Stimulated activated CD8-positive, alpha-beta memory T cell treated with anti-CD3 and anti-CD28 coated beads, Interleukin-15, amount 100 ng/mL, for 4 hours (primary cell): Measurements from ENCODE around the gene TTC21A.
"Not testable (repeated sequence)": the region's sequence is repeated elsewhere in the genome, so short reads cannot be mapped to it uniquely, and the experiment has no call there.

Source experiments
- DNase-seq, 2 donors: peaks; one replicate each; pipeline ENCODE4 v3.0.0-alpha.2; 2020; ENCODE audit warnings: low read depth in 2 of 2

The TTC21A gene

DNA sequence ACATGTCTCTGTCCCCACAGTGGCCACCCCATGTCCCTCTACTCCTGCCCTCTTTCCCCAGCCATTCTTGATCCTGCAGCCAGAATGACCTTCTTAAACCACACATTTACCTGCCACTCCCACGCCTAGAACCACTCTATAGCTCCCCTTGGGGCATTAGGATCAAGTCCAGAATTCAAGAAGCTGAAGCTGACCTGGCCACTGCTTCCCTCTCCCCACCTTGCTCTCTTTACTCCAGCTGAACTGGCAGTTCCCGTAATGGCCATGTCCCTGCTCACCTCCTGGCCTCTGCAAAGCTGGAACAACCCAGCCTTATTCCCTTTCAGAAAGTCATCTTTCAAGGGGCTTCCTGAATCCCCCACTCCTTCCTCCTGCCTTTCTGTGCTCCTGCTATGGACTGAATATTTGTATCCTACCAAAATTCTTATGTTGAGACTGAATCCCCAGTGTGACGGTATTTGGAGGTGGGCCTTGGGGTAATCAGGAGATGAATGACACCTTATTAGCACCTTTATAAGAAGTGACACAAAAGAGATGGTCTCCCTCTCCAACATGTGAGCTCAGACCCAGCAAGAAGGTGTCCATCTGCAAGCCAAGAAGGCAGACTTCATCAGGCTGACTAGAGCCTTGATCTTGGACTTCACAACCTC lies 42.1 kb downstream of the TTC21A start:
- DNase-seq: no peak

DNA sequence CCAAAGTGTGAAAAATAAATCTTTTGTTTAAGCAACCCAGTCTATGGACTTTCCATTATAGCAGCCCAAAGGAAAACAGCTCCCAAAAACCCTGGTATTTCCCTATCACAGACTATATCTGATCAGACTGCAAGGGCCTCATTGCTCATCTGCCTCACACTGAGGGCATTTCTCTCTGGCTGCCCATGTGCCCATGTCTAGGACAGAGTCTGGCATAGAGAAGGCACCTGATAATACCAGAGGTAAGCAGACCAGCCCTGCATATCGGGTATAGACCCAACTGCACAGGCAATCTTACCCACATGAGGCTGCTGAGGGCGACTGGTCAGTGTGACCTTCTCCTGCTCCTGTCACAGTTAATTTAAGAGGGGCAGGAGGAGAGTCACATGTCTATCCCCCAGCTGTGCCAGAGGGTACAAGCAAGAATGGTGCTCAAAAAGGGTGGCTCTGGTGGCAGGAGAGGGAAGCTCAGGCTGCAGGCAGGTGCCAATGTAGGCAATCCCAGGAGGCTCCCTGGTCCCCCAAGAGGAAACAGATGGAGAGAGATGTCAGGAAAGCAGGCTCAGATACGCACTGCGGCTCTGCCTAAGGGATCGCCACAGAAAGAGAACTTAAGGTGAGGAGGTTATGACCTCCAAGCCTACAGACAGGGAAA lies 42.8 kb downstream of the TTC21A start:
- no peak for DNase-seq

DNA sequence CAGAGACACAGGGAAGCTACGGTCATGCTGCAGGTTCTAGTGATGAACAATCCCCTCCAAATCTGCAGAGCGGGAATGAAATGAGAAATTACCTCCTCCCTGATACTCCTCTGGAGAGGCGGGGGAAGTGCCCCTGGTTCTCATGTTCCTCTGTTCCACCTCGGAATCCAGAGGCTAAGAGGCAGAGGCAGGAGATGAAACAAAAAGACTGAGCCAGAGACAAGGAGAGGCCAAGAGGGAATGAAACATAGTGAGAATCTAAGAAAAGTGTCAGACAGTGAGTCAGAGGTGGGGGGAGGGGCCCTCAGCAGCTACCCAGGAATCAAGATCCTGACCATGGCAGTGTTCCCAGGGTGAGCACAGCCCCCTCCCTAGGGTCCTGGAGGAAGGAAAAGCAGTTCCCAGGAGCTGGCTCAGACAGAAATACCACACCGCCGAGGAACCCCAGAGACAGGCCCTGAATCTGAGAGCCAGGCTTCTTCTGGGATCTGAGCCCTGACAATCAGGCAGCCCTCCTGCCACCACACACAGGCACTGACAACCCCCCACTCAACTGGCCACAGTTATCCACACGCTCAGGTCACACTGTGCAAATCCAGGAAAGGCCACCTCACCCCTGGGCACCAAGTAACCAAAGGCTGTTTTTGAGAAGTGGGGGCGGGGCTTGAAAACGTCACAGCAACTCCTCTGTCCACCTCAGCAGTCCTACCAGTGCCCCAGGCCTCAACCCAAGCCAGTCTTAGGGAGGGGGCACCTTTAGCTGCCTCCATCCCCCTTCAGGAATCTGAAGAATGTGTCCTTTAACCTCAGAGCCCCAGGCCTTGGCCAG lies 43.5 kb downstream of the TTC21A start:
- DNase-seq: peak in 1 of 2 donors; percentile 41

DNA sequence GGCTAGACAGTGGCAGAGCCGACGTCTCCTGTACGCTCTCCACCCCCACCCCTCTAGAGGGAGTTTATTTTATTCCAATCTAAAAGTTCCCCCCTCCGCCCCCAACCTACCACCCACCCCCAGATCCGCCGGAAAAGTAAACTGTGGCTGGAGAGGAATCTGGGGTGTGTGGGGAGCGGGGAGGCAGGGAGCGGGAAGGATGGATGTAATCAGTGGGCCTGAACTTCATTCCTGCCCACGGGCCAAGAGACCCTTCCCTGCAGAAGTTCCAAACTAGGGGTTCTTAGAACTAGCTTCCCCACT lies 46.4 kb downstream of the TTC21A start:
- DNase-seq: no peak

DNA sequence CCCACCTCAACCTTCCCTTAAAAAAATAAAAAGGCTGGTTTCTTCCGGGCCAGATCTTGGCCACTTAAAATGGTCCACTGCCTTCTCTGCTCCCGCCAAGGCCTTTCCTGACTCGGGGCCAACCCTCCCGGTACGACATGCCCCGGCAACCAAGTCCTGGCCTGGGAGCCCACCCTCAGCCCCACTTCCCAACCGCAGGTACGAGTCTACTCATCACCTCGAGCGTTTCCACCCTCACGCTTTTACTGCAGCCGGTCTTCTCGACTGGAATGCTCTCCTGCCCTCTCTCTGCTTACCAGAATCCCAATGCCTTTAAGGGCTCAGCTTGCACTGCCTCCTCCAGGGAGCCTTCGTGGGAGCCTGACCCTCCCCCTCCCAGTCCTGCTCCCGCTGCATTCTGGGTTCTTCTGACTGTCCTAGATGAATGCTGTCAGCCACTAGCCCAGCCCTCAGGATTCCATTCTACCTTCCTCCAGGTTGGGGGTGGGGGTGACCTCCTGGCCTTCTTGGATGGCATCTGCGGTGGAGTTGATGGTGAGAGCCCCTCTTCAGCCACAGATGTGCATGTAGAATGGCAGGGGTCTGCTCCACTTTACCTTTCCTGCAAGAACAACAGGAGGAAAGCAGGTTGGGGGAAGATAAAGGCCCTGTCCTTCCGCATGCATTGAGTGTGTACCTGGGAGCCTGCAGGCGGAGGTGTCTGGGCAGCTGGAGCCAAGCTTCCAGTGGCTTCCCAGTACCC lies 47.0 kb downstream of the TTC21A start:
- no peak for DNase-seq

DNA sequence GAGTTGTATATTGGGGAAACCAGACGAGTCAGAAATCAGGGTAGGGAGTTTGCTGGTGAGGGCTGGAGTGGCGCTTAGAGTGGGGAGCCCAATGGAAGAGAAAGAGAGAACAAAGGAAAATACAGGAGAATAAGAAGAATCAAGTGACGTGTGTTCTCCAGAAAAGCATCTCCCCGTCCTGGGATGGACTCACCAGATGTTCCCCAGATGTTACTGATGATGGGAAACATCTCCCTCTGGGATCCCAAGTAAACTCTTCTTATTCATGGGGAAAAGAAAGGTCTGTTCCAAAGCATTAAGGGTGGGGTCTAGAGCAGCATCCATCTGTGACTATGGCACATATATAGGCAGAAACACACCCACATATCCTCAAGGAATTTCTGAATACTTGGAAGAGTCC lies 48.9 kb downstream of the TTC21A start:
- no peak for DNase-seq

DNA sequence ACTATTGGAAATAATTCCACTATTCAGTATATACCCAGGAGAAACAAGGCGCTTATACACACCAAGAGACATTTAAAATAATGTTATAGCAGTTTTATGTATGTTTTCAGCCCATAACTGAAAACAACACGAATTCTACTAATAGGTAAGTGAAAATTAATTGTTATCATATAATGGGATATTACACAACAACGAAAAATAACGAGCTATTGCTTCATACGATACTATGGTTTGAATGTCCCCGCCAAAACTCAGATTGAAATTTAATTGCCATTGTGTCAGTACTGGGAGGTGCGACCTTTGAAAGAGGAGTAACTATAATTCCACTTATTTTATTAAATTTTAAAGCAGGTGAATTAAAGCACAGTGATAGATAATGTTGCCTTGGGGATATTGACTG lies 49.9 kb downstream of the TTC21A start:
- no peak for DNase-seq

DNA sequence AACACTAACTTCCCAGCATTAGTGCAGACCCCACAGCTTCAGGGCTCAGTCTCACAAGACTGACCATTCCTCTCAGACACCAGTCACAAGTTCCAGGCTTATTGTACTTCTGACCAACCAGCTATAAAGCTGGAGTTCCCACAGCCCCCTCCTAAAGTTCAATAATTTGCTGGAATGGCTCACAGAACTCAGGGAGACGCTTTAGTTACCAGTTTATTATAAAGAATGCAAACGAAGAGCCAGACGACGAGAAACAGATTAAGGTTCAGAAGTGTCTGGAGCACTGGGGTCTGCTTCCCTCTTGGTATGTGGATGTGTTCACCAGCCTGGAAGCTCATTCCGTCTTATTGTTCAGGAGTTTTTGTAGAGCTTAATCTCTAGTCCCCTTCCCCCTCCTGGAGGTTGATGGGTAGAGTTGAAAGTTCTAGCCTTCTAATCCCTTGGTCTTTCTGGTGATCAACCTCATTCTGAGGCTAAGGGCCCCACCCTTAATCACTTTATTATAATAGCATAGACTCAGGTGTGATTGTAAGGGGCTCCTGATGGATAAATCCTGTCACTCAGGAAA lies 50.8 kb downstream of the TTC21A start:
- DNase-seq: no peak

DNA sequence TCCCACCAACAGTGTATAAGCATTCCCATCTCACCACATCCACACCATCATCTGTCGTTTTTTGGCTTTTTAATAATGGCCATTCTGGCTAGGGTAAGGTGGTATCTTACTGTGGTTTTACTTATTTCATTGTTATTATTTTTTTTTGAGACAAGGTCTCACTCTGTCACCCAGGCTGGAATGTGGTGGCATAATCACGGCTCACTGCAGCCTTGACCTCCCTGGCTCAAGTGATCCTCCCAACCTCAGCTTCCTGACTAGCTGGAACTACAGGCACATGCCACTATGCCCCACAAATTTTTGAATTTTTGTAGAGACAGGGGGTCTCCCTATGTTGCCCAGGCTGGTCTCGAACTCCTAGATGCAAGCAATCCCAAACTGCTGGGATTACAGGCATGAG lies 56.9 kb downstream of the TTC21A start:
- DNase-seq: no peak

DNA sequence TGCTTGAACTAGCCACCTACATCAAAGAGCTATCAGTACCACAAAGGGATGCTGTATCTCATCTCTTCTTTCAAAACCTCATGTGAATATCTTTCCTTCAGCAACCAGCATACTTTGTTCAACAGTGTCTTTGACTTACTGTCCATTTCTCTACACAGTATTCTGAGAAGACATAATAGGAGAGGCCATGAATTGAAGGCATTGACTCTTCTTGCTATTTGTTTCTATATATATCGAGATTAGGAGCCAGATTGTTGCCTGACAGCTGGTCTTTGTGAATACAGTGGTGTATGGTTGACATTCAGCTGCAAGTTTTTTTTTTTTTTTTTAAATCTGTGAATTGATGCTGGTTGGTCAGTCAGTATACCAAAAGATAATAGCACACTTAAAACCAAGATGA lies 58.0 kb downstream of the TTC21A start:
- no peak for DNase-seq

DNA sequence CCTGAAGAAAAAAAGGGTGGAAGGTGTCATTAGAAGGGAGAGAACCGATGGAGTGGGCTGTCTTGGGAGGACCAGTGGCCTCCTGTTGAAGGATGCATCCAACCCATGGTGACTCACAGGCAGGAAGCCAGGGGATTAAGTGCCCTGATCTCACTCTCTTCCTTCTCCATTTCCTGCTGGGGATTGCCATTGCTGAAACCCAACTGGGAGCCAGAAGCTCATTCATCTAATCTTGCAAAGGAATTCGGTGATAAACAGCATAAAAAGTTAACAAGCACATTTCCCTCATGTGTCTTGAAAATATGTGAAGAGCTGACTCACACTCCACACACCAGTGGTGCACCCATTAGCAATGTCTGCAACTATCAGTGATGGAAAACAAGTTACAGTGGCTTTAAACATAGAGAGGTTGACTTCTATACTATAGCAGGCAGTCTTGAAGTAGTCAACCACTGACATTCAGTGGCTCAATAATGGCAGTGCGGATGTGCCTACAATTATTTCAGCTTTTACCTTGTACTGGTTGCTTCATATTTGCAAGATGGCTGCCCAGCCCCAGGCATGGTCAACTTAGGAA lies 58.7 kb downstream of the TTC21A start:
- DNase-seq: no peak

DNA sequence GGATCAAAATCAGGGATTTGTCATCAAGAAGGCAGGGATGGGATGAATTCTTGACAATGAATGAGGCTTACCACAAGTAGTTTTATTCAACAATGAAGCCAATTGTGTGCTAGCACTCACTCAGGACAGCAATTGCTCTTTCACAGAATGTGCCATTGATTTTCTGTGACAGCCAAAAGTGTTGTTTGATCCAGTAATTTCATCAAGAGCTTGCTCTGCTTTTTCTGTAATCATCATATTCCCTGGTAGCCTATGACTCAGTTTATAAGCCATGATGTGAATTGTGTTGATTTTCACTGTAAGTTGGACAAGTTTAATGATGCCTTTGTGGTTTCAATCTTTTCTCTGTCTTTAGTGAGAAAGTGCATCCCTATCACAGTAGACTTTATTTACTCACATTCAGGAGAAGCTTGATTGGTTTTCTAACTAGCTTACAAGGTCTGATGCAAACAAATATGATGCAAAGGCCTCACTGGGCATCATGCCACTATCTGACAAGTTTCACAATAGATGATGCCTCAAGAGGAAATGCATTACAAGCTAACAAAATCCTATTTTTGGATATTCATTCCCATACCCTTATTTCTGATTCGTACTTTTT lies 59.6 kb downstream of the TTC21A start:
- DNase-seq: no peak

DNA sequence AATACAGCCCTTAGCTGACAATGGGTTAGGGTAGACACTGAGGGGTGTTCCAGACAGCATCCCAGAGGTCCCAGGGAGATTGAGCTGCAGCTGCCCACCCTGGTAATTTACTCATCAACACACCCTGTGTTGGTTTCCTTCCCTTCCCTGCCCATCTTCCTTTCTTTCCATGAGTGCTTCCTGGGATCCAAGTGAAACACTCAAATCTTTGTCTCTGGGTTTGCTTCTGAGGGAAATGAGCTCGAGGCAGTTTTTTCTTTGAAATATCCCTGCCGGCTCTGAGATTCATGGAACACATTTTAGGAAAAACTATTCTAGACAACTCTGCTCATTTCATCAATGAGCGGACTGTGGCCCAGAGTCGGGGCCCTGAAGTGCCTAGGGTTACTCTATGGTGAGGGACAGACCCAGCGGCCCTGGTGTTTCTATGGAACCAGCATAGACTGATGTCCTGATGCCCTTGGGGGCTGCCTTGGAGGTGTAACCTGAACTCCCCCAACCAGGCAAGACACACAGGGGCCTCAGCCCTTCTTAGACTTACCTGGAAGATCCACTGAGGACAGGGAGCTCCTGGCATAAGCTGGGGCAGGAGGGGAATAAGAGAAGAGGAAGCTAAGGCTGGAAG lies 60.8 kb downstream of the TTC21A start:
- DNase-seq: no peak

DNA sequence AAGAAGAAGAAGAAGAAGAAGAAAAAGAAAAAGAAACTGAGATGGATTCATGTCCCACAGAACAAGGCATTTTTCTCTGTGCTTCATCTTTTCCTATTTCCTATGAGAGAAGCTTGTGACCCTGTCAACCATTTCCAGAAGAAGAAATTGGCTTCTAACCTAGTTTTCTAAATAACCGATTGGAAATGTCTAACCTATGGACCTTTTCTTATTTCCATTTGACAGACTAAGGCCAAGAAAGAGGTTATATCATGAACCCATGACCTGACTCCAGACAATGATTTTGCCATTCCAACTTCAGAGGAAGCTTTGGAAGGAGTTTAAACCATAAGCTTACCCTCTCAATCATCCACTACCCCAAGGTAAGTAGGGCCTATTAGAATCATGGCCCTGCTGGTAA lies 62.2 kb downstream of the TTC21A start:
- no peak for DNase-seq

DNA sequence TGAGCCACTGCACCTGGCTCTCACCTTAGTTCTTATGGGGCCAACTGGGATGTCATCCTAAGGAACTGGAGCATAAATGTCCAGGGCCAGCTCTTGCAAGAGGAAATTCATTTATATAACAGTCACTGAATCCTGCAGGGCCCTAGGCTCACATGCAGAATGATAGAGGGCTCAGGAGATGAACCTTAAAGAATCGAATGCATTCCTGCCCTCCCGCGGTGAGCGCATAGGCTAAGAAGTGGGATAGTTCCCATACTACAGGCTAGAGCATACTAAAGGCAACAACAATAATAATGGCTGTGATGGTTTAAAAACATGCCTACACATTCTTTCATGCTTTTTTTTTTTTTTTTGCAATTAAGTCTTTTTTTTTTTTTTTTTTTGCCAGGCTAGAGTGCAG lies 63.0 kb downstream of the TTC21A start:
- DNase-seq: no peak

DNA sequence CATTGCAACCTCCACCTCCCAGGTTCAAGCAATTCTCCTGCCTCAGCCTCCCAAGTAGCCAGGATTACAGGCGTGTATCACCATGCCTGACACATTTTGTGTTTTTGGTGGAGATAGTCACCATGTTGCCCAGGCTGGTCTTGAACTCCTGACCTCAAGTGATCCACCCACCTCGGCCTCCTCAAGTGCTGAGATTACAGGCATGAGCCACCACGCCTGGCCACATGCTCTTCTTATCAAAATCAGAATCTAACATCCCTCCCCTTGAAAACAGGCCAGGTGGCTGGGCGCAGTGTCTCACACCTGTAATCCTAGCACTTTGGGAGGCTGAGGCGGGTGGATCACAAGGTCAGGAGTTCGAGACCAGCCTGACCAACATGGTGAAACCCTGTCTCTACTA lies 63.4 kb downstream of the TTC21A start:
- DNase-seq: not testable (repeated sequence)

DNA sequence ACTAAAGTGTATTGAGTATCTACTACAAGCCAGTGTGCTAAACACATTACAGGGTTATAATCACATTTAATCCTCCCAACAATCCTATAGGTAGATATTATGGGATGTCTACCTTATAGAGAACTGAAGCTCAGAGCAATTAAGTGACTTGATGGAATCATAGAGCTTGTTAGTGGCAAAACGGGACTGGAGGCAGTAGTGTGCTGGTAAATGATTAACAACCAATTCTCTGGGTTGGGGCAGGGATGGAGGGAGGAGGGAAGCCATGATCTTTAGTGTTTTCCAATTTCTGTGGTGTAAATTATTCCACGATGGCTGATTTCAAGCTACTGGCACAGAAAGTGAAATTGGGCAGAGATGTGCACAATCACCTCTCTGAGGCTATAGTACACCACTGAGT lies 64.4 kb downstream of the TTC21A start:
- DNase-seq: no peak

DNA sequence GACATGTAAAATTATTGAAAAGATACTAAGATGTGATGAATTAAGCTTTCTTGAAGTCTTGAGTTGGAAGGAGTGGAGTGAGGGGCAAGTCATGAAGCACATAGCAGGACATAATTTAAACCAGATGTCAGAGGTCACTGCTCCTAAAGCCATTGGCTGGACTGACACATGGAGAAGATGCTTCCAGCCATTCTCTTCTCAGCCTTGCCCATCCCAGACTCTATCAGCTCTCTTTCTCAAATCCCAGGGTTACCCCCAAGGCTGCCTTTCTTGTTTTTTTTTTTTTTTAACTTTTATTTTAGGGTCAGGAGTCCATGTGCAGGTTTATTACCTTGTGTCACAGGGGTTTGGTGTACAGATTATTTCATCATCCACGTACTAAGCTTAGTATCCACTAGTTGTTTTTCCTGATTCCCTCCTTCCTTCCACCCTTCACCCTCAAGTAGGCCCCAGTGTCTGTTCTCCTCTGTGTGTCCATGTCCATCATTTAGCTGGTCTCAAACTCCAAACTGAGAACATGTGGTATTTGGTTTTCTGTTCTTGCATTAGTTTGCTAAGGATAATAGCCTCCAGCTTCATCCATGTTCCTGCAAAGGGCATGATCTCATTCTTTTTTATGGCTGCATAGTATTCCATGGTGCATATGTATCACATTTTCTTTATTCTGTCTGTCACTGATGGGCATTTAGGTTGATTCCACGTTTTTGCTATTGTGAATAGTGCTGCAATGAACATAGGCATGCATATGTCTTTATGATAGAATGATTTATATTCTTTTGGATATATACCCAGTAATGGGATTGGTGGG lies 66.0 kb downstream of the TTC21A start:
- no peak for DNase-seq

DNA sequence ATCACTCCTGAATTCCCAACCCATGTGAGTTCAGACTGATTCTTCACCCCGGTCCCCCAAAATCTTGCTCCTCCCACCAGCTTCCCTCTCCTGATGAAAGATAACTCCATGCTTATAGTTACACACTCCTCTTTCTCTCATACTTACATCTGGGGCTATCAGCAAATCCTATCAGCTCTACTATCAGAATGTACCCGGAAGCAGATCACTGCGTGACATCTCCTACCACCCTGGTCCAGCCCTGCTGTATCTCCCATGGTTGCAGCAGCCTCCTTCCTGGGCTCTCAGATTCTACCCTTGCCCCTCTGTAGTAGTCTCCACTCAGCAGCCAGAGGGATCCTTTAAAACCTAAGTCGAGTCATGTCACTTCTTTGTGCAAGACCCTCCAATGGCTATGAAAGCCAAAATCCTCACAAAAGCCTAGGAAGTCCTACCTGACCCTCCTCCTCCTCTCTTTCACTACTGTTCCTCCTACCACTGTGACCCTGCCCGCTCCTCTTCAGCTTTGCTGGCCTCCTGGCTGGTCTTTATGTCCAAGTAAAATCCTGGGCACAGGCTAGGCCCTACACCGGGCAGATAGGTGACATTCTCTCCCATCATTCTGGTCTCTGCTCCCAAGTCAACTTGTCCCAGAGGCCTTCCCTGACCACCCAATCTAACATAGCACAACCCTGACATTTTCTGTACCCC lies 68.7 kb downstream of the TTC21A start:
- DNase-seq: no peak
